Suppressor macrophage (primary cell): ENCODE results near the gene KPTN.

Source experiments
- DNase-seq, 4 experiments: peaks; one replicate each; pipeline ENCODE4 v3.0.0-alpha.2; 2020 to 2022
- total RNA-seq, 17 experiments: gene quantifications; one replicate each; lab custom pipeline; 2026; ENCODE audit warnings: mixed read lengths in 6 of 17, inconsistent platforms in 3 of 17; lab: John Stamatoyannopoulos, UW

The KPTN gene
- 1.7 to 5.7 (median 2.9) reads per million in 17 experiments for total RNA-seq

DNA sequence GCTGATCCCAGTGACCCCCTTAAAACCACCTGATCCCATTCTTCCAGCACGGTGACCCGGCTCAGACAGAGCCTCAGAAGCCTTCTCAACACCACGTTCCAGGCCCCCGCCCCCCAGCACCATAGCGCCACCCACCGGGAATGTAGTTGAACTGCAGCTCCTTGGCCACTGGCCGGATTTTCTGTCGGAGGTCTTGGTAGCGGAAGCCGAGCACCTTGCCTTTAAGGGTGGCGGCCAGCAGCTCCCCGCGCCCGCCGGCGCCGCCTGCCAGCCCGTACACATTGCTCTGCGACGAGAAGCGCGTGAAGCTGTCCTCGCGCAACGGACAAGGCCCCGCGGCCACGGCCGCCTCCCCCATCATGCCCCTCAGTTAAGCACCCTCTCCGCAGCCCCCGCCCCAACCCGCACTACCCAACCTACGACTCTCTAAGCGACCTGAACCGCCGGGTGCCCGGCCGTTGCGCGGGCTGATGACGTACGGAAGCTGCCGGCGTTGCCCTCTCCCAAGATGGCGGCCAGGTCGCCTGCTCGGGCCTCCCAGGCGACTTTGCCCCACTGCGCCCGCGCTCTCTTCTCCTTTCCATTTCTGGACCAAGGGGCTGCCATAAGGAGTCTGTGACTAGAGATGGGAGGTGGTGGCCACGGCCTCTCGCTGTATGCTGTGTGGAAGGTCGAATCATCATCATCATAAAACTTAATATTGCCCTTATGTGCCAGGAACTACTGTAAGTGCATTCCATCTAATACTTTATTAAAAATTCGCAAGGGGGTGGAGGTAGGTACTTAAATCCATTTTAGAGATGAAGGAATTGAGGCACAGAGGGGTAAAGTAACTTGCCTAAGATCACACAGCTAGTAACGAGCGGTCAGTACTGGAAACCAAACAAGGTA, at the start of gene KPTN:
KPTN (minus strand) TSS at position 420 of the 891 bp plus-strand sequence; CDS start at position 361, 59 bp downstream.
- DNase-seq = peak; percentile 93 to 96 (median 95)

DNA sequence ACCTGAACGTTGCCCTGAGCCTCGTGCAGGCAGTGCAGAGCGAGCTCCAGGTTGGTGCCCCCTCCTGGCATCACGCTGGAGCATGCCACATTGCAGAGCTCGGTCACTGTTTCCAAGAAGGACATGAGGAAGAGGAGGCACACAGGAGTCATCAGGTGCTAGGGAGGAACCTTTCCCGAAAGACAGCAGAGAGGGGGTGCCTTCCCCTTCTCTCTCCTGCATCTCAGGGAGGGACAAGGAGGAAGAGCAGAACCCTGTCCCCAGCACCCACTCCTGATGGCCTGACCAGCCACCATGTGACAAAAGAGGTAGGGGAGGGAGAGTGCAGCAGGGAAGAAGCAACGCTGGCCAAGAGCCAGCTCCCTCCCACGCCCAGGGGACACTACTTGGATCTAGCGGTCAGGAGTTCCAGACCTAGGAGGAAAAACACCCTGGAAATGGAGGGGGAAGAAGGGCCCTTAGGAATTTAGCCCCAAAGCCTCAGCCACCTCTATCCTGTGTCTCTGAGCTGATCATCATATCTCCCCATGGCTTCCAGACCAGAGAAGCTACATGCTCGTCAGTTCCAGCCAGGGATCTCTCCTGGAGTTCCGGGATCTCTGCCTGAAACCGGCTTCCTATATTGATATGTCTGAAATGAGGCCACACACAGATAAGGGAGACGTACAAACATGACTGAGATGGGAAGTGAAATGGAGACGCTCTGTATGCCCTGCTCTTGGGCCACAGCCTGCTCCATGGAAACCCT, 47.8 kb upstream of the KPTN start:
- peak in 3 of 4 experiments; percentile 31 to 69 (median 47) for DNase-seq

DNA sequence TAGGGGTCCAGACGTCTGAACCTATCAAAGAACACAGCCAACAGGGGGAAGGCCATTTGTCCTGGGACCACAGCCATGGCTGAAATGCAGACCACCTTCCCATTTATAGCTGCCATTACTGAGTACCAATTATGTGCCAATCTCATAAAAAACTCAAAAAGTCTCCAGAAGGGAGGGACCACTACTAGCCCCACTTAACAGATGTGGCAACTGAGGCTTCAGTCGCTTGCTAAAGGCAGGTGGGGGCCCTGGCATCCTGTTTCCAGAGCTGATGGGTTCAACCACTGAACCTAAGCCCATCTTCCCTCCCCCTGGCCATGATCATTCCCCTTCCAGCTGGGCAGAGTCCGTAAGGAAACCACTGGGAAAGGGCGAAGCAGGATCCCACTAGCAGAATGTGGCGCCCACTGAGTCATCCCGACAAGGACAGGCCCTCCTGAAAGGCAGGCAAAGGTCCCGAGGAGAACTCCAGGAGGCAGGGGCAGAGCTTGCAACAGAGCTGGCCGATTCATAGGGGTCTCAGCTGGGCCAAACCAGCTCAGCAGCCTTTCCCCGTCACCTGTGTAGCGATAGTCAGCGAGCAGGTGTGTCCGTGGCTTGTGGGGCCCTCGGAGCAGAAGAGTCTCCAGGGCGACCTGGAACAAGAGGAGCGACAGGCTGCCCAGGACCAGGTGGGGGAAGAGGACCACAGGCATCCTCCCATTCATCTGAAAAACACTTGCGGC, 45.2 kb upstream of the KPTN start:
- DNase-seq = no peak

DNA sequence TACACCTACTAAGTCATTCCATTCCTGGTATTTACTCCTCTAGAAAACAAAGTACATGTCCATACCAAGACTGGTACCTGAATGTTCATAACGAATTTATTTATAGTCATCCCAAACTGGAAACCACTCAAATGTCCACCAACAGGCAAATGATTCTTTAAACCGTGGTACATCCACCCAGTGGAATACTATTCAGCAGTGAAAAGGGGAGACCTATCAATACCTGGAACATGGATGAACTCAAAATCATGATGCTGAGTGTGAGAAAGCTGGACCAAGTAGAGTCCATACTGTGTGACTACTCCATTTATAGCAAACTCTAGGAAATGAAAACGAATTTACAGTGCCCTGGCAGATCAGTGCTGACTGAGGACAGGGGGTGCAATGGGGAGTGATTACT, 42.8 kb upstream of the KPTN start:
- DNase-seq = no peak

DNA sequence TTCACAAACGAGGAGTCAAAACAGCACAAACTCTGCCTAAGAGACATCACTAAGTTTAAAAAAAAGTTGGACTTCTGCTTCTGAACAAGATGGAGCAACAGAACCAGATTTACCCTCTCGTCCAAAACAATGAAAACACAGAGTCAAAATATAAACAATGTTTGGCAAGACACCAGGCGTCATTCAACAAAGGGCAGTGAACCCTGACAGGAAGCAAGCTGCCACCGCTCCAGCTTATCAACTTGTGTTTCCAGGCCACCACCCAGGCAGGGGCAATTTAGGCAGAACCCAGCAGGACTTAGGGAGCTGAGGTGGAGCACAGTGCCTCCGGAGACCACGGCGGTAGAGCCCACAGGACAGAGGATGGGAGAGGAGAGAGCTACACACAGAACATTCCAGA, 39.5 kb upstream of the KPTN start:
- no peak for DNase-seq

DNA sequence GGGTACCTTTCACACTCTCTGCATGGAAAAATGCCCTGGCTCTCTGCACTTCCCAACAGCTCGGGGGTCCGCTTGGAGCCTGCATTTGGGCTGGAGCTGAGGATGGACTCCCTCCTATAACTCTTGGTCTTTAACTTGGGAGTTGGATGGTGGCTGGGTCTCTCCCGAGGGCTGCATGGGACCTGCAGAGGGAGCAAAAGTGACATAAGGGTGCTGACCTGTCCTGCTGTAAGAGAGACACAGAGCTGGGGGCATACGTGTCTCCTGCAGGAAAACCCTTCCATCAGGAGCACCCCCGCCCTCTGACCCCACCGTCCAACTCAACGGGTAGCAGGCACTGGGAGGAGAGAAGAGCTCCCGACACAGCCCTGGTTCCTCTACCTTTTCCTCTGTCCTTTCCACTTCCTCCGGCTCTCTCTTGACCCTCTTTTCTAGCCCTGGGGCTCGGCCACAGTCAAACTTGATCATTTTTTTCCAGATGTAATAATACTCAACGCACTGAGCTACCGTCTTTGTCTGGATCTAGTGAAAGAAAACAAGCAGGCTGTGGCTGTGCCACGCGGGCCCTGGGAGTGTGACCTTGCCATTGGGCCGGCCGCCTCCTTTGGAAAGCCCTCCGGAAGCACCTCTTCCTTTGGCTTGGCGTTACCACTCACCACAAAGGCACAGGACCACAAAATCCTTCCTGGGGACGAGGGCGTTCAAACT, 37.6 kb upstream of the KPTN start:
- no peak for DNase-seq

DNA sequence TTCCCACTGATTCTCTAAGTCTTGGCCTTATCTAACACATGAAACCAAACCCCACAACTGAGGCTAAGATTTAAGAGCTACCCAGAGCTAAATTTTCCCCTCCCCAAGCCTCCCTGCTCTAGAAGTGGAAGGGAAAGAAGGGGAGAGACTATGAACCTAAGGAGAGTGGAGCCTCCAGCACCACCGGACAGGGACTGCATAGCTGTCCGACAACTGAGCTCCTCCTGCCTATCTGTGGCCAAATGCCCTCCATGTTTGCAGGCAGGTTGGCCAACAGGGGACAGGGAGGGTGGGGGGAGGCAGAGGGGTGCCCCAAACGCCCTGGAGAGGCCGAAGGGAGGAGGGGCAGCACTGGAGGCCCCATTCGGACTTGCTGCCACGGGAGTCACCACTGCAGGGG, 36.8 kb upstream of the KPTN start:
- no peak for DNase-seq

DNA sequence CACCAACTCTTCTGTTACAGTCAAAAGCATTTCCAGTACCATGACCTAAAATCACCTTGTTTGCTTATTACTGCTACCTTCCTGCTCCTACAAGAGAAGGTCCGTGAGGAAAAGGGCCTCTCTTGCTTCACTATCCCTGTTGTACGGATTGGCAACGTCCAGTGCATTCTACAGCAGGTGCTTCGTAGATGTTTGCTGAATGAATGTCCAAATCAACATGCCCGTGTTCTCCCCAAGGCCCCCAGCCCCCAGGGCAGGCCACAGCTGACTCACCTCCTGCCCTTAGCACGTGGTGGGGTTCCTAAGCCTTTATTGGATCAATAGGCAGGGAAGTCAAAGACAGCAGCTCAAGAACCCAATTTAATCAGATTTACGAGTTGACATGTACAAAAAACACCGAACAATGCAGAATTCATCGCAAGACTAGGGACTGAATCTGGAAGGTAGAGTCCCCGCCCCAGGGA, 36.4 kb upstream of the KPTN start:
- DNase-seq = no peak

DNA sequence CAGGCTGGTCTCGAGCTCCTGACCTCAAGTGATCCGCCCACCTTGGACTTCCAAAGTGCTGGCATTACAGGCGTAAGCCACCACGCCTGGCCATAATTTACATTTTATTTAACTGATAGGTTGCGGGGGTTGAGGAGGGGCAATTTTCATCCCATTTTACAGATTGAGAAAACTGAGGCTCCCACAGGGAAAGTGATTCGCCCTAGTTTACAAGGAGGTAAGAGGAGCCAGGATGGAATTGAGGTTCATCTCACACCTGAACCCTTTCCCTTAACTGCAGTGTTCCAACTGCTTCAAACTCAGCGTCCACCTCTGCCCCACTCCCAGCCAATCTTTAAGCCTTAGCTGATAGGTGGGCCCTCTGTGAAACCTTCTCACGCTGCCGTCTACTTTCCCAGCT, 34.8 kb upstream of the KPTN start:
- no peak for DNase-seq

DNA sequence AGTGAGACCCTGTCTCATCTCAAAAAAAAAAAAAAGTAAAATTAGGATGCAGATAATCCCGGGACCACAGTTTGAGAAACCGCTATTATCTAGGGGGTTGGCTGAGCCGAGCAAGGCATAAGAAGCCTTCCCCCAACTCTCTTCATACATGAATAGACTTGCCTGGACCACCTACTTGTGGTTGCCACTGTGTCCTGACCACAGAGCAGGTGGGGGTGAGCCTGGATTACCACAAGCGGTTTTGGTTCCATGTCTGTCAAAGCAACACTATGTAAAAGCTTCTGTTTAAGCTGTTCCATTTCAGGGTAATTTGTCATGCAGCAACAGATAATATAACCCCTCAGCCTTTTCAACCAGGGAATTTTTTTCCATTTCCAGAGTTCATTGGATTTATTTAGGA, 34.1 kb upstream of the KPTN start:
- no peak for DNase-seq

DNA sequence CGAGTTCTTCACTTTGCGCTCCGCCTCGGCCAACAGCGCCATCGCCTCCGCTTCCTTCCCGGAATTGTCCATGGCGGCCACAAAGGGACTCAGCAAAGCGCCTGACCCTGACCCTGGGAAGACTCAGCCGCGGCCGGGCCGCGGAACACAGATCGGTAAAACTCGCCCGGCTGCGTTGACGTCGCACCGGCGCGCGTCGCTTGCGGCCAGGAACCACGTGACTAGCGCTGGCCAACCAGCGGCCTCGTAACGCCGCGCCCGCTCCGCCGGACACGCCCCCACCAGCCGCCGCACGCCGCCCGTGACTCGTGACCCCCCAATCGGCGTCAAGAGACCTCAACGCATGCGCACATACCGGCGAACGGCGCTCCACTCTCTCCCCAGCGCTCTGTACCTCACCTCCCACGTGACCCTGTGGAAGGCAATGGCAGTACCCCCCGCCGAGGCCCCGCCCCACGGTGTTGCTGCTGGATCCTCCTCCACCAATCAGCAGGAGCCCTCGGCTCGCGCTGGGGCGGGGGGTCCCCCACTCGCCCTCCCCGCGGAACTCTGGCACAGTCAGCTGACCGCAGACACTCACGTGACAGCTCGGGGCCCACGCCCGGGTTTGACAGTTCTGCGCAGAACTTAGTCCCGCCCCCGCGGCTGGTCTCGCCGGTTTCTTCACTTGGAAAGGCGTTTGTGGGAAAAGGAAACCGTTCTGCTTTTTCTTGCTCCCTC, 31.0 kb upstream of the KPTN start, which contains the start of gene NAPA:
NAPA (minus strand) TSS at position 195 of the 720 bp plus-strand sequence; CDS start at position 72, 123 bp downstream.
- peak; percentile 100 for DNase-seq

DNA sequence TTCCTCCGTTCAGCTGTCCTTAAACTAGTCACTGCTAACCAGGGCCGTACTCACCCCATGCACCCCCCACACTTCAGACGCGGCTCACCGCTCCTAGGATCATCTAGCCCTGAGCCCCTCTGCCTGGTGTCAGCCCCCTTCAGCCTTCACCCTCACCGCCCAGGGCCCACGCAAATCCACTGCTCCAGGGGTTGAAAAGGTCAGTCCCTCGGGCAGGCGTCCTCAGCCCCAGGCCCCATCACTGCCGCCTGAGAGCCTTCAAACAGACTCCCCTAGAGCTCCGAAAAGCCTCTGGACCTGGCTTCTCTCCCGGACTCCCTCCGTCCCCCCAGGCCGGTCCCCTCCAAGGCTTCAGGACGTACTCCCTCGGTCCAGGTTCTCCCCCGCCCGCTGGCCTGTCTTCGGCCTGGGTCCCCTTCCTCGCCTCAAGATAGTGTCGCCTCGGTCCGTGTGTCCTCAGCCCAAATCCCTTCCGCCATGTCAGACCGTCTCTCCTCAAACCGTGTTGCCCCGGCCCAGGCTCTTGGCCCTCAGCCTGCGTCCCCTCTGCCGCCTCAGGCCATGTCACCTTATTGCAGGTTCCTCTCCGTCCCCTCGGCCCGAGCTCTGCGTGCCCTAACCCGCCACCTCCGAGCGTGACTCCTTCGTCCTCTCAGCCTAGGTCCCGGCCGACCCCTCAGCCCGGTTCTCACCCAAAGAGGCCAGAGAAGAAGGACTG, 30.3 kb upstream of the KPTN start:
- peak in 2 of 4 experiments; percentile 18 to 34 for DNase-seq

DNA sequence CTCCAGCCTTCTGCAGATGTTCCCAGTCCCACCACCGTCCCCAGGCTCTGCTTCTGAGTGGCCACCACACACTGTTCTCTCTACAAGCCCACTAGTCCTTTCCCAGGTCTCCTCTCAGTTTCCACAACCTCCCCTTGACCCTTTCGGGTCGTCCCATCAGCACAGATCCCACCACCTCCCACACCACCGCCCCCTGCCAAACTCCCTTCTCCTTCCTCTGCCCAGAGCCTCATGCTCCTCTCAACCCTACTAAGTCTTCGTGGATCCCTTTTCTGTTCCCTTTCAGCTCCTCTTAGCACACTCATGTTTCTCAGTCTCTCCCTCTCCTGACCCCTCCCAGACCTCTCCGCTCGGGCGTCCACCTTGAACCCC, 28.9 kb upstream of the KPTN start:
- peak in 2 of 4 experiments; percentile 27 to 29 for DNase-seq

DNA sequence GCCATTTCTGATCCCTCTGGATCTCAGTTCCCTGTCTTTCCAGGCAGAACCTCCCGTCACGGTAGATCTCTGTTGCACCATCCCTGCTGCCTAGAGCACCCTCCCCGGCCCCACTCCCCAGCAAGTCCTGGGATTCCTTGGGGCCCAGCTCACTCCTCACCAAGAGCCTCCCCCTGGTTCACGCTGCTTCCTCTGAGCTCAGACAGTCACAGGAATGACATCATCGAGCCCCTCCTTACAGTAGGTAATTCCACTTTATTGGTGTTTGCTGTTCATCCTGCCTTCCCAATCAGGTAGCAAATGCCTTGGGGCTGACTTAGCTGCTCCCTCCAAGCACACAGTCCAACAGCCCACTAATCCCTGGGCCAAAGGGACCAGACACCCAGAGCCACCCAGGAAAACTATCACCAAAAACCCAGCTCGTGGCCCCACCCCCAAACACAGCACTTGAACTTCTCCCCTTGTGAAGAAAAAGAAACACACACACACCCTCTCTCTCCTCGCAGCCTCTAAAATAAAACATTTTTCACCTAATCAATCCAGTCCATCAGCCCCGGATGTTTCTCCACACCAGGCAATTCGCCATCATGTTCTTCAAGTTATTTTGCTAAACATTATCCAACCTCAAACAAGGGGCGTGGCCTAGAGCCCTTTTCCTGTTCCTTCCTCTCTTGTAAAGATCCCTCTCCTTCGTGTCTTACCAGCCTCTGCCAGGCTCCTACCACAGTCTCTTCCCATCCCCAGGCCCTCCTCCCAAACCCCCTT, 28.3 kb upstream of the KPTN start:
- peak; percentile 31 to 56 (median 40) for DNase-seq

DNA sequence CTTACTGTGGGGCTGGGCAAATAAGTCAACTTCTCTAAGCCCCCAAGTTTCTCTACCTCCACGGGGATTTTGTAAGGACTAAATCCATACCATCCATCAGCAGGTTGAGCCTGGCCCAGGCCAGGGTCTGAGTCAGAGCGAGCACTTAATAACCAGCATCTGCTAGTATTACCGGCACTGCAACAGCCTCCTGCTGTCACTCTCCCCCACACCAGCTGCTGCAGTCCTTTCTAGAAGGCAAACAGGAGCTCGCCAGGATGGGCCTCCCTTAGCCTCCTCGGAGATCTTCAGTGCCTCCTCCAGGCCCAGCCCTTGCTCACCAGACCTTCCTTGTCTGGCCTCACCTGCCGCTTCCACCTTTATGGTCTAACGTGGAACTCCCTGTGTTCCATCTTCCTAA, 27.7 kb upstream of the KPTN start:
- DNase-seq = no peak

DNA sequence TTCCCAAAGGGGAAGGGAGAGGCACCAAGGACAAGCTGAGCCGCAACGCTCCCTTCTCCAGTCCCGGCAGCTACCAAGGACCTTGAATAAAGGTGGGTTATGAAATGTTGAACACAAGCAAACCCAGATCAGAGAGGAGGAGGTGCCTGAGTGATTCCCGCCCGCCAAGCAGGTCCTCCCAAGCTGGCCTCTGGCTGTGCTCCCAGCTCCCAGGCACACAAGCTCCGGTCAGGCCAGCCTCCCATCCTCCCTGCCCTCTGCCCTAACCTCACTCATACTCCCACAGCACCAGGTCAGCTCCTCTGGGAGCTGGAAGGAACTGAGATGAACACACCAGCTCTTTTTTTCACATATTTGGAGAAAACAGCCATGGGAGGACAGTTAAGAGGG, 27.1 kb upstream of the KPTN start:
- DNase-seq = no peak

DNA sequence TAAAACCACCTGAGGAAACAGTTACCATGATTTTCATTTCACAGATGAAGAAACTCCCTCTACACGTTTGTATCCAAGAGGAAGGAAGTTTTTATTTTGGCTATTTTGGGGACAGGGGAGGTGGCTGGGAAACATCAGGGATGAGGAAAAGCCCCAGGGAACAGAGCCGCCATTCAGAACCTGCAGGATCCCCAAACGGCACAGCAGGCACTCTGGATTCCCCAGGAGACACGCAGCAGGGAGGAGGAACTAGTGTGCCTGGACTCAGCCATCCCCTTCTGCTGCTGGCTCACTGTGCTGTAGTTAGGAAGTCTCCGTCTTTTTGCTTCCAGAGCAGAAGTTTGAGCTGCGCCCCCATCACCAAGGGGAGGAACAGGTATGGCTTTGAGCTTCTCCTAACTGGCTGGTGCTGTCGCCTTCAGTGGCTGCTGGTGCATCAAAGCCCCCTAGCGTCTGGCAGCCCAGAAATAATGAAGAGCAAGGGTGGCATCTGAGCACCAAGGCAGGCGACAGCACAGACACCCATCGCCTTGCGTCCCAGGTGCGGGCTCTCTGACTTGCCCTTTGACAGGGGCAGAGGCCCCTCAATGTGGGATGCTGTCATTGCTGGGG, 26.6 kb upstream of the KPTN start:
- no peak for DNase-seq

DNA sequence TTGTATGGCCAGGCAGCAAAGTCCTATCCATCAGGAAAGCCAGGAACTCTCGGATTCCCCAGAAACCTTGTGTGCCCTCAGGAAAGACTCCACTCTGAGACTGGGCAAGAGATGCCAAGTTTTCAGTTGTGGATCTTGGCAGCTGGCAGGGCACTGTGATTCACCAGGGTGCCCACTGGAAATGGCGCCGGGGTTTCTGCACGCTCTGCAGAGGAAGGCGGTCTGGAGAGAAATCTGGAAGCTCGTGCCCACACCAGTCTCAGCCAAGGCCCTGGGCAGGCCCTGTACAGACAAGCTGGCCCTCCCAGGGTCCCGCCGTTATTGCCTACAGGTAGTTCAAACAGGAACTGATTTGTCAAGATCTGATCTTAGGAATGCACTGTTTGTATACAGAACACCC, 26.0 kb upstream of the KPTN start:
- no peak for DNase-seq

DNA sequence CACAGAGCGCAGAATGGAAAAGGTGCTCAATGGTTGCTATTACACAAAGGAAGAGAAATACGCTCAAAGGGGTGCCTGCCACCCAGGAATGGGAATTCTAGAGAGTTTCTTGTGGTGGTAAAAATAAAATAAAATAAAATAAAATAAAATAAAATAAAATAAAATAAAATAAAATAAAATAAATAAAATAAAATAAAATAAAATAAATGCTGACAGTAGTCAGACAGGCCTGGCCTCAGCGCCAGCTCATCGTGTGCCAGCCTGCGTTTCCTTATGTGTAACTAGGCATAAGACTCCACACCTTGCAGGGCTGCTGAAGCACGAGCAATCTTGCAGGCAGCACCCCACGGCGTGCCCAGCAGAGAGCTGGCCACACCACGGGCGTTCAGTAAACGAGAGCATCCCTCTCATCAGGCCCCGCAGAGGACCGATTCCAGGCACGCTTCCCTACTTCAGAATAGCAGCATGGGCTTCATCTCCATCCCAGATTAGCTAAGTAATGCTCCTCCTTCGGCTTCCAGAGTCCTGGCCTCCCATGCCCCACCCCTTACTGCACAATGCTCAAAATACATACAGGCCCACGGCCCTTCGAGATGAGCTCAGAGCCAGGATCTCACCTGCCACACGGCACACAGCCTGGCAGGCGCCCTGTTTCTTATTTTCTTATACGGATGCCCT, 25.3 kb upstream of the KPTN start:
- DNase-seq = no peak
